MCF 10A (cell line): ENCODE results near the gene FAHD2A. TPM values are rescaled to one million over a fixed set of nuclear protein-coding genes. Genes with fewer than 3 reads are reported as not detected.
"Not testable (repeated sequence)": the region's sequence is repeated elsewhere in the genome, so short reads cannot be mapped to it uniquely, and the experiment has no call there.

Experiments
- BruUV-seq: library from RNA; stranded (reverse); fragments of 400-500 nt; replicated peaks from 2 replicates; lab custom pipeline; 2021; lab: Mats Ljungman, UMichigan
- CTCF ChIA-PET: fragments of 300-600 bp; sonication (Branson Sonifier 250); formaldehyde crosslinking; extraction: SDS; loops from one replicate; lab custom pipeline; 2021; ENCODE audit warnings: antibody characterized with exemption, inconsistent platforms; lab: Yijun Ruan, JAX
- POLR2A ChIA-PET: fragments of 300-600, 350-650 bp; sonication (Branson Sonifier 250); formaldehyde crosslinking; extraction: SDS; loops from one replicate; lab custom pipeline; 2020; ENCODE audit warnings: antibody characterized with exemption, inconsistent platforms; lab: Yijun Ruan, JAX
- DNase-seq: peaks from one replicate; pipeline ENCODE4 v3.0.0-alpha.2; 2018; ENCODE audit not compliant: unreplicated experiment
- H3K27ac Mint-ChIP-seq: one replicate; pipeline ENCODE4 v1.8.0; 2022; ENCODE audit warnings: mild to moderate bottlenecking, low read depth, mixed read lengths; ENCODE audit not compliant: unreplicated experiment
- H3K27me3 Mint-ChIP-seq: one replicate; pipeline ENCODE4 v1.8.0; 2022; ENCODE audit warnings: mixed read lengths; ENCODE audit not compliant: insufficient read depth, unreplicated experiment
- H3K36me3 Mint-ChIP-seq: one replicate; pipeline ENCODE4 v1.8.0; 2022; ENCODE audit warnings: mild to moderate bottlenecking, moderate library complexity, mixed read lengths; ENCODE audit not compliant: insufficient read depth, unreplicated experiment
- H3K4me1 Mint-ChIP-seq: one replicate; pipeline ENCODE4 v1.8.0; 2022; ENCODE audit warnings: mixed read lengths; ENCODE audit not compliant: insufficient read depth, unreplicated experiment
- H3K4me3 Mint-ChIP-seq: one replicate; pipeline ENCODE4 v1.8.0; 2022; ENCODE audit warnings: mild to moderate bottlenecking, moderate library complexity, mixed read lengths; ENCODE audit not compliant: unreplicated experiment
- H3K9me3 Mint-ChIP-seq: one replicate; pipeline ENCODE4 v1.8.0; 2022; ENCODE audit warnings: mixed read lengths; ENCODE audit not compliant: unreplicated experiment
- intact Hi-C: fragments of 100-400 bp; cut with micrococcal nuclease; formaldehyde crosslinking; loops from 2 replicates; pipeline ENCODE4 v1.14.1; 2022
- total RNA-seq: library from RNA; stranded (reverse); gene quantifications from 2 replicates; pipeline ENCODE4 v1.2.3, GENCODE V29; 2022

FAHD2A gene
- total RNA-seq, 1 experiment from 2014 or later: 24.1 TPM

DNA sequence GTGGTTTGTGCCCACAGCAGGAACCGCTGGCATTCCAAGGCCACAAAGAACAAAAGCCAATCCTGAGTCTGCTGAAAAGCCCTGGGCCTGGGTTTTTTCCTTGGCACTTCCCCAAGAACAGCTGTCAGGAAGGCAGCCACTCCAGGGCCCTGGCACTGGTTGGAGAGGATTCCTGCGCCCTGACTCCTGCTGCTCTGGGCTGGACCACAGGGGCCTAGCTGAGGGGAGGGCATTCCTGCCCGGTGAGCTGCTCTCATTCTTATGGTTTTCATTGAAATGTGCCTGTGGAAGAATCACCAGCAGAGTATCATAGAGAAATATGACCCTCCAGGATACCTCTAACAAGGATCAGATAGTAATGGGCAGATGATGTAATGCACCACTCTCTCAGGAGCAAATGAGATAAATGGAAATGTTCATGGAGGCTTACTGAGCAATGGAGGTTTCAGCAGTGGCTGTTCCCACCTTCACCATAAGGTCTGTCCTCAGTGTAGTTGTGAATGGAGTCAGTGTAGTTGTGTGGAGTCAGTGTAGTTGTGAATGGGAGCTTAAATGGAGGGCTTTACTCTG is 32.1 kb downstream of the FAHD2A start:
- H3K27ac Mint-ChIP-seq, H3K27me3 Mint-ChIP-seq, H3K9me3 Mint-ChIP-seq, H3K36me3 Mint-ChIP-seq, intact Hi-C loops, H3K4me1 Mint-ChIP-seq, H3K4me3 Mint-ChIP-seq, CTCF ChIA-PET, POLR2A ChIA-PET, BruUV-seq: not testable (repeated sequence)
- peak; percentile 17 for DNase-seq

DNA sequence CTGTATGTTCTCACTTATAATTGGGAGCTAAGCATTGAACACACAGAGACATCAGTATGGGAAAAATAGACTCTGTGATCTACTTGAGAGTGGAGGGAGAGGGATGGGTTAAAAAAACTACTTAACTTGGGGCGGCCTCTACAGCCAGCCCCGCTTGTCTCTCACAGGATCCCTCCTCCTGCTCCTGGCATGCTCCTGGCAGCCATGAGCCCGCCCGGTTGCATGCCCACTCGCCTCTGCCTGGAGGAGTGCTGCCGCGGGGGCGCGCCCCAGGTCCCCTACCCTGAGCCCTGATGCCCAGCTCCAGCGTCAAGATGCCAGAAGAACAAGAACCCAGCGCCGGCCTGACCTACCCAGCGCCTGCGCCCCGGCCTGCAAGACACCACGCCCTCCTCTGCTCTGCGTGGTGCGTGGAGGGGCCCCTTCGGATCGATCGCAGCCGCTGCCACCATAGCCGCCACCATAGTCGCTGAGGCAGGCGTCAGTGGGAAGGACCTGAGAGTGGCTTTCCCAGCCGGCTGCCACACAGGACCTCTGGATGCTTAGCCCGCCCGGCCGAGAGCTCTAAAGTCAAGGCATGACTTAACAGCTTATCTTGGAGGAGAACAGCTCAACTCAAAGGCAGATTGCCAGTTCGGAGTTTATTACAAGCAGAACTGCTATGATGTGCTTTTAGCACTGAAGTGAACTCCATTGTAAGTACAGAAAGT is 32.8 kb downstream of the FAHD2A start:
- H3K27ac Mint-ChIP-seq, BruUV-seq, H3K9me3 Mint-ChIP-seq, H3K36me3 Mint-ChIP-seq, H3K4me3 Mint-ChIP-seq, H3K4me1 Mint-ChIP-seq, DNase-seq, POLR2A ChIA-PET, H3K27me3 Mint-ChIP-seq, CTCF ChIA-PET, intact Hi-C loops: not testable (repeated sequence)

DNA sequence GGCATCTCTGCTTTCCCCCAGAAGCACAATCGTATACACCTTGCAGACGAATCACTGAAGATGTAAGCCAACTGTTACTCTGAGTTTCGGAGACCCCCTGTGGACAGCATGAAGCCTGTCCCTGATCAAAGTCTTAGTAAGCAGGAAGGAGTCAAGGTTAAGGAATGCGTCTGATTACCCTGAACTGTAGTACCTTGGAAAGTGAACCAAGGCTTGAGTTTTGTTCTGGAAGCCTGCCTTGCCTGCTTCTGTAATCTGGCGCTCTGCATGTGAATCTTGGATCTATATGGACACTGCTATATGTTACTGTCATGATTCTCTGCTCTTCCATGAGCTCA is 33.3 kb downstream of the FAHD2A start:
- intact Hi-C loops, POLR2A ChIA-PET, H3K9me3 Mint-ChIP-seq, CTCF ChIA-PET, H3K36me3 Mint-ChIP-seq, DNase-seq, BruUV-seq, H3K27ac Mint-ChIP-seq, H3K27me3 Mint-ChIP-seq, H3K4me3 Mint-ChIP-seq, H3K4me1 Mint-ChIP-seq: not testable (repeated sequence)

DNA sequence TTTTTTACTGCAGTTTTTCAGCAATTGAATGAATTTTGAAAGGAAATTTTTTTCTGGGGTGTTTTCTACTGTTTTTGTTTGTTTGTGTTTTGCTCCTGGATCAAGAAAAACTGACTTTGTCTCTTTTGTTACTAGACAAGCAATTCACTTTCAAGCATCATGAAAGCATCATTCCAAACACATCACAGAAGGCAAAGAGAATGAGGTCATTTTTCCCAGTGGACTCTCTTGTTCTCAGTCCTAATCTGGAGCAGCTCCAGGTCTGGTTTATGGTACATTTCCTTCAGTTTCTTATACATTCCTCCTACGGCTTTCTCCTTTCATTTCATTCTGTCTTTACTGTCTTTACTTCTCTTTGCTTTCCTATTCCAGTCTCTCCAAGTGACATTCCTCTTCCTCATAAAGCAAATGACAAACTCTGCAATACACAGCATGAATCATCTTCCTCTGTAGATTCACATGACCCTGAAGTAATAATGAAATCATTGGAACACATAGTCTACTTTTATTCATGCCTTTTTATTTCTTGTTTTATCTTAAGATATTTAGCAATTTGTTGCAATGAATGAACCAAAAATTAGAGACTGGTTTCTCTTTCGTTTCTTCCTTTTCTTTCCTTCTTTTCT is 40.1 kb downstream of the FAHD2A start:
- CTCF ChIA-PET, DNase-seq, intact Hi-C loops, H3K36me3 Mint-ChIP-seq, H3K27me3 Mint-ChIP-seq, H3K4me1 Mint-ChIP-seq, H3K27ac Mint-ChIP-seq, H3K9me3 Mint-ChIP-seq, H3K4me3 Mint-ChIP-seq, POLR2A ChIA-PET: not testable (repeated sequence)
- BruUV-seq: TSS peak; percentile 75

DNA sequence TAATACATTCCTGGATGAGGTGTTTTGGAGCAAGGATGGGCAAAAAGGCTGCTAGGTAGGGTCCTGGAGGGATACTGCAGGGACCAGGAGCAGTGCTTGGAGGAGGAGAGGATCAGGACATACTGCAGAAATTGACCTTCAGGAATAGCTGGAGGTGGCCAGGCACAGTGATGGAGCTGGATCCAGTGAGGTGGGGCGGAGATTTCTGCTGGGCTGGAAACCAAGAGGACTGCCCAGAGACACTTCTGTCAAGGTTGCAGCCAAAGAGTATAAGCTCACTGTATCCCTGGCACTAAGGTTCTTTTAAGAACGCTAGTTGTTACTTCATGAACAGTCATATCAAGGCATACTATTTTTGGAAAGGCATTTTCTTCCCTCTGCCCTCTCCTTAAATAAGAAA is 42.8 kb downstream of the FAHD2A start:
- POLR2A ChIA-PET, DNase-seq, H3K4me3 Mint-ChIP-seq, intact Hi-C loops, H3K36me3 Mint-ChIP-seq, H3K9me3 Mint-ChIP-seq, CTCF ChIA-PET, H3K27me3 Mint-ChIP-seq, BruUV-seq, H3K4me1 Mint-ChIP-seq, H3K27ac Mint-ChIP-seq: not testable (repeated sequence)

DNA sequence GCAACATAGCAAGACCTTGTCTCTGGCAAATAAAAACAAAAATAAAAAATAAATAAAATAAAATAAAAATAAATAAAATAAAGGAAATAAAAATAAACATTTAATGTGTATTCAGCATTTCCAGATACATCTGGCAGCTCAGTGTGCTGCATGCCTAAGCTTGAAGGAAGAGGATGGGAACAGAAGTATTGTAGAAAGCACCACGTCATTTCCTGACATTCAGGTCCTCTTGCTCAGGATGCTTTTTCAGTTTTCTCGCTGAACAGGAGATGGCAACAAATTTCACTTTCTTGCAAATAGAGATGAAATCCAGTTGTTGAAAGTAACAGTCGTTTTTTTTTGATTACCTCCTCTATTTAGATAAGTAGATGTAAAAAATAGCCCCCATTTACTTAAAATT is 60.8 kb downstream of the FAHD2A start:
- POLR2A ChIA-PET, H3K9me3 Mint-ChIP-seq, H3K27ac Mint-ChIP-seq, DNase-seq, H3K4me1 Mint-ChIP-seq, intact Hi-C loops, BruUV-seq, H3K27me3 Mint-ChIP-seq, H3K4me3 Mint-ChIP-seq, H3K36me3 Mint-ChIP-seq, CTCF ChIA-PET: not testable (repeated sequence)

Other genes with a start within 250 kb of the FAHD2A start
- gene ZNF514, start 242.9 kb upstream of the FAHD2A start, total RNA-seq: 6.3 and 9.6 TPM in 2 replicates
- gene ZNF2, start 236.9 kb upstream of the FAHD2A start, total RNA-seq: 4.1 and 4.4 TPM in 2 replicates
- 10.2 and 10.3 TPM in 2 replicates for gene ZNF892, start 195.2 kb upstream of the FAHD2A start, total RNA-seq
- 2.6 and 2.8 TPM in 2 replicates for gene PROM2, start 128.3 kb upstream of the FAHD2A start, total RNA-seq
- 9.5 and 15.6 TPM in 2 replicates for gene KCNIP3, start 105.4 kb upstream of the FAHD2A start, total RNA-seq
- not detected in 2 replicates for gene TRIM43B, start 82.0 kb downstream of the FAHD2A start, total RNA-seq
- not detected in 2 replicates for gene TRIM43, start 189.3 kb downstream of the FAHD2A start, total RNA-seq